GM23338 (cell line): ENCODE results near the gene ECE1. TPM values are rescaled to one million over a fixed set of nuclear protein-coding genes. Genes with fewer than 3 reads are reported as not detected.

Experiments
- ATAC-seq: fragments of 200-7000 bp; cut with Tn5 transposase; 3 replicates; pipeline ENCODE4 v1.9.1; 2020
- DNase-seq: peaks from one replicate; pipeline ENCODE4 v3.0.0-alpha.2; 2015; ENCODE audit warnings: low spot score
- H2AFZ ChIP-seq: fragments of 200-600 bp; sonication (generic); 2 replicates; pipeline ENCODE4 v1.8.0; 2016; ENCODE audit warnings: antibody characterized with exemption, mild to moderate bottlenecking, moderate library complexity
- H3F3A ChIP-seq: fragments of 200-600 bp; sonication (generic); replicated peaks from 2 replicates; pipeline ENCODE4 v1.8.0; 2017; ENCODE audit warnings: antibody characterized with exemption, mixed run types, low read depth
- H3K27ac ChIP-seq: fragments of 200-600 bp; sonication (generic); 2 replicates; pipeline ENCODE4 v1.6.1; 2016; ENCODE audit warnings: low read depth
- H3K27me3 ChIP-seq: fragments of 200-600 bp; sonication (generic); 2 replicates; pipeline ENCODE4 v1.8.0; 2016; ENCODE audit warnings: mild to moderate bottlenecking, mixed run types, moderate library complexity; ENCODE audit not compliant: insufficient read depth
- H3K36me3 ChIP-seq: fragments of 200-600 bp; sonication (generic); 2 replicates; pipeline ENCODE4 v1.8.0; 2016; ENCODE audit warnings: mild to moderate bottlenecking; ENCODE audit not compliant: insufficient read depth
- H3K4me1 ChIP-seq: fragments of 200-600 bp; sonication (generic); 2 replicates; pipeline ENCODE4 v1.8.0; 2016; ENCODE audit warnings: mild to moderate bottlenecking, moderate library complexity; ENCODE audit not compliant: insufficient read depth
- H3K4me2 ChIP-seq: fragments of 200-600 bp; sonication (generic); 2 replicates; pipeline ENCODE4 v1.7.1; 2017; ENCODE audit warnings: mixed run types
- H3K4me3 ChIP-seq: fragments of 200-600 bp; sonication (generic); 2 replicates; pipeline ENCODE4 v1.6.1; 2016; ENCODE audit warnings: mixed run types
- H3K79me2 ChIP-seq: fragments of 200-600 bp; sonication (generic); replicated peaks from 2 replicates; pipeline ENCODE4 v1.8.0; 2017; ENCODE audit warnings: mild to moderate bottlenecking; ENCODE audit not compliant: insufficient read depth
- H3K9me2 ChIP-seq: fragments of 200-600 bp; sonication (generic); 2 replicates; pipeline ENCODE4 v1.8.0; 2017; ENCODE audit not compliant: insufficient read depth
- H4K20me1 ChIP-seq: fragments of 200-600 bp; sonication (generic); replicated peaks from 2 replicates; pipeline ENCODE4 v1.8.0; 2017; ENCODE audit warnings: mild to moderate bottlenecking; ENCODE audit not compliant: insufficient read depth
- H3K27ac Mint-ChIP-seq: 2 replicates; pipeline ENCODE4 v1.8.0; 2020; ENCODE audit warnings: inconsistent platforms, mild to moderate bottlenecking, moderate library complexity, mixed read lengths
- H3K27me3 Mint-ChIP-seq: 3 replicates; pipeline ENCODE4 v1.8.0; 2022; ENCODE audit warnings: low read depth, mild to moderate bottlenecking, moderate library complexity, mixed read lengths, inconsistent platforms; ENCODE audit not compliant: insufficient read depth, poor library complexity
- H3K36me3 Mint-ChIP-seq: 3 replicates; pipeline ENCODE4 v1.8.0; 2021; ENCODE audit warnings: low read depth, mild to moderate bottlenecking, inconsistent platforms, moderate library complexity, mixed read lengths
- H3K4me1 Mint-ChIP-seq: 3 replicates; pipeline ENCODE4 v1.8.0; 2020; ENCODE audit warnings: mild to moderate bottlenecking, inconsistent platforms, mixed read lengths
- H3K4me3 Mint-ChIP-seq: 3 replicates; pipeline ENCODE4 v1.8.0; 2021; ENCODE audit warnings: moderate library complexity, mild to moderate bottlenecking, inconsistent platforms, mixed read lengths
- H3K9me3 Mint-ChIP-seq: 3 replicates; pipeline ENCODE4 v1.8.0; 2020; ENCODE audit warnings: moderate library complexity, mild to moderate bottlenecking, inconsistent platforms, mixed read lengths
- CREB1 ChIP-seq: fragments of 250-450 bp; sonication (Bioruptor Pico); IDR thresholded peaks from 2 replicates; pipeline ENCODE4 v1.5.0; 2020; ENCODE audit warnings: low read depth, mild to moderate bottlenecking, moderate library complexity
- EZH2 ChIP-seq: fragments of 200-600 bp; sonication (generic); IDR thresholded peaks from one replicate; pipeline ENCODE4 v1.8.0; 2017; ENCODE audit warnings: antibody characterized with exemption, mild to moderate bottlenecking, low read depth; ENCODE audit not compliant: unreplicated experiment
- EZH2phosphoT487 ChIP-seq: fragments of 200-600 bp; sonication (generic); IDR thresholded peaks from one replicate; pipeline ENCODE4 v1.8.1; 2018; ENCODE audit warnings: antibody characterized with exemption; ENCODE audit not compliant: unreplicated experiment
- JUNB ChIP-seq: IDR thresholded peaks from one replicate; pipeline ENCODE4 v1.6.1; 2016; ENCODE audit warnings: antibody characterized with exemption; ENCODE audit not compliant: unreplicated experiment
- NANOG ChIP-seq: IDR thresholded peaks from 2 replicates; pipeline ENCODE4 v1.6.1; 2016; ENCODE audit warnings: antibody characterized with exemption, borderline replicate concordance
- POLR2AphosphoS5 ChIP-seq: IDR thresholded peaks from 2 replicates; pipeline ENCODE4 v1.6.1; 2016; ENCODE audit warnings: antibody characterized with exemption, low read depth
- STAT1 ChIP-seq: IDR thresholded peaks from one replicate; pipeline ENCODE4 v1.6.1; 2016; ENCODE audit warnings: antibody characterized with exemption; ENCODE audit not compliant: unreplicated experiment
- ZNF114 ChIP-seq: fragments of 250-450 bp; sonication (Bioruptor Pico); IDR thresholded peaks from 2 replicates; pipeline ENCODE4 v1.5.0; 2020; ENCODE audit warnings: mild to moderate bottlenecking, moderate library complexity
- polyA plus RNA-seq: library from polyadenylated mRNA; unstranded; fragments of >200 nt; fragmentation: Nextera tagmentation; extraction: Ambion mirVana; gene quantifications from 2 replicates; pipeline ENCODE4 v1.2.1, GENCODE V29; 2016
- total RNA-seq: library from RNA; depleted of rRNA; stranded (reverse); fragments of >200 nt; shearing (Covaris generic); gene quantifications from 2 replicates; pipeline ENCODE4 v1.2.3, GENCODE V29; 2014
- TF ChIP-seq, protein P1 (sequence below): fragments of 250-450 bp; sonication (Bioruptor Pico); IDR thresholded peaks from 2 replicates; pipeline ENCODE4 v1.5.0; 2020; ENCODE audit warnings: mild to moderate bottlenecking, moderate library complexity
- TF ChIP-seq, protein P2 (sequence below), 2 experiments: fragments of 200-600 bp in 1 of 2; sonication (generic) in 1 of 2; conservative IDR thresholded peaks; 2 replicates each; pipeline versions ENCODE4 v1.5.1 to v1.6.1; 2016 to 2017; ENCODE audit warnings: antibody characterized with exemption in 2 of 2, low read depth in 2 of 2, mild to moderate bottlenecking in 2 of 2, moderate library complexity in 1 of 2
- TF ChIP-seq, protein P3 (sequence below): IDR thresholded peaks from 2 replicates; pipeline ENCODE4 v1.6.1; 2016; ENCODE audit warnings: antibody characterized with exemption
- TF ChIP-seq, protein P4 (sequence below): IDR thresholded peaks from one replicate; pipeline ENCODE4 v1.6.1; 2018; ENCODE audit warnings: antibody characterized with exemption; ENCODE audit not compliant: unreplicated experiment

The ECE1 gene
- total and polyA plus RNA-seq, 2 experiments from 2014 or later = 11.0 to 45.0 TPM

DNA sequence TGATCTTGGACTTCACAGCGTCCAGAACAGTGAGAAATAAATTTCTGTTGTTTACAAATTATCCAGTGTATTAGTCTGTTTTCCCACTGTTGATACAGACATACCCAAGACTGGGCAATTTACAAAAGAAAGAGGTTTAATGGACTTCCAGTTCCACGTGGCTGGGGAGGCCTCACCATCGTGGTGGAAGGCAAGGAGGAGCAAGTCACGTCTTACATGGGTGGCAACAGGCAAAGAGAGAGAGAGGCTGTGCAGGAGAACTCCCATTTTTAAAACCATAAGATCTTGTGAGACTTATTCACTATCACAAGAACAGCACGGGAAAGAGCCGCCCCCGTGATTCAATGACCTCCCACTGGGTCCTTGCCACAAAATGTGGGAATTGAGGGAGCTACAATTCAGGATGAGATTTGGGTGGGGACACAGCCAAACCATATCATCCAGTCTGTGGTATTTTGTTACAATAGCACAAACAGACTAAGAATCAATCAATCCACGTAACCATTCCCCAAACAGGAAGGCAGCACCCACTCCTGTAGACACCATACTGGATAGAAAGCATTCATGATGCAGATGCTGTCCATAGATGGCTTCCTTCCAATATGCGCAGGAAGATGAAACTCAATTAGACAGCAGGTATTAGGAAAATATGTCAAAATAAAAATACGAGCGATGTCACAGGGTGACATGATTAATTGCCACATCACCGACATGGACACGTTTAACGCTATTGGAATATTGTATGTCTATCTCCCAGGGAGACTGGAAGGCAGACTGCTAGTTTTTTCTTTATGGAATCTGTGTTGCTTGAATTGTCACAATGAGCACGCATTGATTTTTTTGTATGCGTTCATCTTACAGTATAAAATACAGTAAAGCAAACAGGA is 22.8 kb downstream of the ECE1 start:
- Mint-ChIP-seq H3K4me1 (peaks cover 6% of the 10 kb centered on the region), H3K9me3 (no peaks in the 10 kb centered on the region), H3K4me3 (no peak overlapping the region), H3K27me3 (peaks cover 6% of the 10 kb centered on the region), H3K36me3 (peaks cover 9% of the 10 kb centered on the region; the same call in 2 of the 3 replicates), H3K27ac (no peak overlapping the region)
- Histone ChIP-seq H3K27ac (no peak overlapping the region), H3K9me2 (no peaks in the 10 kb centered on the region), H3K27me3 (no peaks in the 10 kb centered on the region), H3K36me3 (no peaks in the 10 kb centered on the region), H3K4me2 (no peak overlapping the region), H3K4me1 (peaks cover 3% of the 10 kb centered on the region; the same call in 1 of the 2 replicates), H3K4me3 (no peak overlapping the region), H3F3A (no peaks in the 10 kb centered on the region), H2AFZ (no peak overlapping the region), H4K20me1 (0 out of 2 replicates have a peak, but pooled peaks cover 9% of the 10 kb centered on the region), H3K79me2 (no peaks in the 10 kb centered on the region)
- no peak for TF ChIP-seq JUNB
- TF ChIP-seq, protein P1, sequence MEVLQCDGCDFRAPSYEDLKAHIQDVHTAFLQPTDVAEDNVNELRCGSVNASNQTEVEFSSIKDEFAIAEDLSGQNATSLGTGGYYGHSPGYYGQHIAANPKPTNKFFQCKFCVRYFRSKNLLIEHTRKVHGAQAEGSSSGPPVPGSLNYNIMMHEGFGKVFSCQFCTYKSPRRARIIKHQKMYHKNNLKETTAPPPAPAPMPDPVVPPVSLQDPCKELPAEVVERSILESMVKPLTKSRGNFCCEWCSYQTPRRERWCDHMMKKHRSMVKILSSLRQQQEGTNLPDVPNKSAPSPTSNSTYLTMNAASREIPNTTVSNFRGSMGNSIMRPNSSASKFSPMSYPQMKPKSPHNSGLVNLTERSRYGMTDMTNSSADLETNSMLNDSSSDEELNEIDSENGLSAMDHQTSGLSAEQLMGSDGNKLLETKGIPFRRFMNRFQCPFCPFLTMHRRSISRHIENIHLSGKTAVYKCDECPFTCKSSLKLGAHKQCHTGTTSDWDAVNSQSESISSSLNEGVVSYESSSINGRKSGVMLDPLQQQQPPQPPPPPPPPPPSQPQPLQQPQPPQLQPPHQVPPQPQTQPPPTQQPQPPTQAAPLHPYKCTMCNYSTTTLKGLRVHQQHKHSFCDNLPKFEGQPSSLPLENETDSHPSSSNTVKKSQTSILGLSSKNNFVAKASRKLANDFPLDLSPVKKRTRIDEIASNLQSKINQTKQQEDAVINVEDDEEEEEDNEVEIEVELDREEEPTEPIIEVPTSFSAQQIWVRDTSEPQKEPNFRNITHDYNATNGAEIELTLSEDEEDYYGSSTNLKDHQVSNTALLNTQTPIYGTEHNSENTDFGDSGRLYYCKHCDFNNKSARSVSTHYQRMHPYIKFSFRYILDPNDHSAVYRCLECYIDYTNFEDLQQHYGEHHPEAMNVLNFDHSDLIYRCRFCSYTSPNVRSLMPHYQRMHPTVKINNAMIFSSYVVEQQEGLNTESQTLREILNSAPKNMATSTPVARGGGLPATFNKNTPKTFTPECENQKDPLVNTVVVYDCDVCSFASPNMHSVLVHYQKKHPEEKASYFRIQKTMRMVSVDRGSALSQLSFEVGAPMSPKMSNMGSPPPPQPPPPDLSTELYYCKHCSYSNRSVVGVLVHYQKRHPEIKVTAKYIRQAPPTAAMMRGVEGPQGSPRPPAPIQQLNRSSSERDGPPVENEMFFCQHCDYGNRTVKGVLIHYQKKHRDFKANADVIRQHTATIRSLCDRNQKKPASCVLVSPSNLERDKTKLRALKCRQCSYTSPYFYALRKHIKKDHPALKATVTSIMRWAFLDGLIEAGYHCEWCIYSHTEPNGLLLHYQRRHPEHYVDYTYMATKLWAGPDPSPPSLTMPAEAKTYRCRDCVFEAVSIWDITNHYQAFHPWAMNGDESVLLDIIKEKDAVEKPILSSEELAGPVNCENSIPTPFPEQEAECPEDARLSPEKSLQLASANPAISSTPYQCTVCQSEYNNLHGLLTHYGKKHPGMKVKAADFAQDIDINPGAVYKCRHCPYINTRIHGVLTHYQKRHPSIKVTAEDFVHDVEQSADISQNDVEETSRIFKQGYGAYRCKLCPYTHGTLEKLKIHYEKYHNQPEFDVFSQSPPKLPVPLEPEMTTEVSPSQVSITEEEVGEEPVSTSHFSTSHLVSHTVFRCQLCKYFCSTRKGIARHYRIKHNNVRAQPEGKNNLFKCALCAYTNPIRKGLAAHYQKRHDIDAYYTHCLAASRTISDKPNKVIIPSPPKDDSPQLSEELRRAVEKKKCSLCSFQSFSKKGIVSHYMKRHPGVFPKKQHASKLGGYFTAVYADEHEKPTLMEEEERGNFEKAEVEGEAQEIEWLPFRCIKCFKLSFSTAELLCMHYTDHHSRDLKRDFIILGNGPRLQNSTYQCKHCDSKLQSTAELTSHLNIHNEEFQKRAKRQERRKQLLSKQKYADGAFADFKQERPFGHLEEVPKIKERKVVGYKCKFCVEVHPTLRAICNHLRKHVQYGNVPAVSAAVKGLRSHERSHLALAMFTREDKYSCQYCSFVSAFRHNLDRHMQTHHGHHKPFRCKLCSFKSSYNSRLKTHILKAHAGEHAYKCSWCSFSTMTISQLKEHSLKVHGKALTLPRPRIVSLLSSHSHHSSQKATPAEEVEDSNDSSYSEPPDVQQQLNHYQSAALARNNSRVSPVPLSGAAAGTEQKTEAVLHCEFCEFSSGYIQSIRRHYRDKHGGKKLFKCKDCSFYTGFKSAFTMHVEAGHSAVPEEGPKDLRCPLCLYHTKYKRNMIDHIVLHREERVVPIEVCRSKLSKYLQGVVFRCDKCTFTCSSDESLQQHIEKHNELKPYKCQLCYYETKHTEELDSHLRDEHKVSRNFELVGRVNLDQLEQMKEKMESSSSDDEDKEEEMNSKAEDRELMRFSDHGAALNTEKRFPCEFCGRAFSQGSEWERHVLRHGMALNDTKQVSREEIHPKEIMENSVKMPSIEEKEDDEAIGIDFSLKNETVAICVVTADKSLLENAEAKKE (CRISPR knock-in tag) = no peak
- TF ChIP-seq, protein P2, sequence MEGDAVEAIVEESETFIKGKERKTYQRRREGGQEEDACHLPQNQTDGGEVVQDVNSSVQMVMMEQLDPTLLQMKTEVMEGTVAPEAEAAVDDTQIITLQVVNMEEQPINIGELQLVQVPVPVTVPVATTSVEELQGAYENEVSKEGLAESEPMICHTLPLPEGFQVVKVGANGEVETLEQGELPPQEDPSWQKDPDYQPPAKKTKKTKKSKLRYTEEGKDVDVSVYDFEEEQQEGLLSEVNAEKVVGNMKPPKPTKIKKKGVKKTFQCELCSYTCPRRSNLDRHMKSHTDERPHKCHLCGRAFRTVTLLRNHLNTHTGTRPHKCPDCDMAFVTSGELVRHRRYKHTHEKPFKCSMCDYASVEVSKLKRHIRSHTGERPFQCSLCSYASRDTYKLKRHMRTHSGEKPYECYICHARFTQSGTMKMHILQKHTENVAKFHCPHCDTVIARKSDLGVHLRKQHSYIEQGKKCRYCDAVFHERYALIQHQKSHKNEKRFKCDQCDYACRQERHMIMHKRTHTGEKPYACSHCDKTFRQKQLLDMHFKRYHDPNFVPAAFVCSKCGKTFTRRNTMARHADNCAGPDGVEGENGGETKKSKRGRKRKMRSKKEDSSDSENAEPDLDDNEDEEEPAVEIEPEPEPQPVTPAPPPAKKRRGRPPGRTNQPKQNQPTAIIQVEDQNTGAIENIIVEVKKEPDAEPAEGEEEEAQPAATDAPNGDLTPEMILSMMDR (conservative IDR thresholded peaks at IDR 0.05; ENCODE audit: low read depth in 2 of 2) = no peak
- no peak for TF ChIP-seq EZH2
- TF ChIP-seq, protein P3, sequence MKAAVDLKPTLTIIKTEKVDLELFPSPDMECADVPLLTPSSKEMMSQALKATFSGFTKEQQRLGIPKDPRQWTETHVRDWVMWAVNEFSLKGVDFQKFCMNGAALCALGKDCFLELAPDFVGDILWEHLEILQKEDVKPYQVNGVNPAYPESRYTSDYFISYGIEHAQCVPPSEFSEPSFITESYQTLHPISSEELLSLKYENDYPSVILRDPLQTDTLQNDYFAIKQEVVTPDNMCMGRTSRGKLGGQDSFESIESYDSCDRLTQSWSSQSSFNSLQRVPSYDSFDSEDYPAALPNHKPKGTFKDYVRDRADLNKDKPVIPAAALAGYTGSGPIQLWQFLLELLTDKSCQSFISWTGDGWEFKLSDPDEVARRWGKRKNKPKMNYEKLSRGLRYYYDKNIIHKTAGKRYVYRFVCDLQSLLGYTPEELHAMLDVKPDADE = no peak
- no peak for TF ChIP-seq ZNF114
- TF ChIP-seq CREB1 (CRISPR knock-in tag) = no peak
- TF ChIP-seq NANOG = no peak
- TF ChIP-seq, protein P4, sequence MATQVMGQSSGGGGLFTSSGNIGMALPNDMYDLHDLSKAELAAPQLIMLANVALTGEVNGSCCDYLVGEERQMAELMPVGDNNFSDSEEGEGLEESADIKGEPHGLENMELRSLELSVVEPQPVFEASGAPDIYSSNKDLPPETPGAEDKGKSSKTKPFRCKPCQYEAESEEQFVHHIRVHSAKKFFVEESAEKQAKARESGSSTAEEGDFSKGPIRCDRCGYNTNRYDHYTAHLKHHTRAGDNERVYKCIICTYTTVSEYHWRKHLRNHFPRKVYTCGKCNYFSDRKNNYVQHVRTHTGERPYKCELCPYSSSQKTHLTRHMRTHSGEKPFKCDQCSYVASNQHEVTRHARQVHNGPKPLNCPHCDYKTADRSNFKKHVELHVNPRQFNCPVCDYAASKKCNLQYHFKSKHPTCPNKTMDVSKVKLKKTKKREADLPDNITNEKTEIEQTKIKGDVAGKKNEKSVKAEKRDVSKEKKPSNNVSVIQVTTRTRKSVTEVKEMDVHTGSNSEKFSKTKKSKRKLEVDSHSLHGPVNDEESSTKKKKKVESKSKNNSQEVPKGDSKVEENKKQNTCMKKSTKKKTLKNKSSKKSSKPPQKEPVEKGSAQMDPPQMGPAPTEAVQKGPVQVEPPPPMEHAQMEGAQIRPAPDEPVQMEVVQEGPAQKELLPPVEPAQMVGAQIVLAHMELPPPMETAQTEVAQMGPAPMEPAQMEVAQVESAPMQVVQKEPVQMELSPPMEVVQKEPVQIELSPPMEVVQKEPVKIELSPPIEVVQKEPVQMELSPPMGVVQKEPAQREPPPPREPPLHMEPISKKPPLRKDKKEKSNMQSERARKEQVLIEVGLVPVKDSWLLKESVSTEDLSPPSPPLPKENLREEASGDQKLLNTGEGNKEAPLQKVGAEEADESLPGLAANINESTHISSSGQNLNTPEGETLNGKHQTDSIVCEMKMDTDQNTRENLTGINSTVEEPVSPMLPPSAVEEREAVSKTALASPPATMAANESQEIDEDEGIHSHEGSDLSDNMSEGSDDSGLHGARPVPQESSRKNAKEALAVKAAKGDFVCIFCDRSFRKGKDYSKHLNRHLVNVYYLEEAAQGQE = no peak
- no peak for TF ChIP-seq POLR2AphosphoS5
- no peak for TF ChIP-seq EZH2phosphoT487
- no peak for TF ChIP-seq STAT1
- no peak for DNase-seq
- no peak for ATAC-seq
